Activated B cell treated with CpG ODN at 0.5 μM for 24 hours (primary cell): Measurements from ENCODE around the gene POLR1F. TPM values are rescaled to one million over a fixed set of nuclear protein-coding genes. Genes with fewer than 3 reads are reported as not detected.

ENCODE experiments used
- ATAC-seq: fragments of 200-7000 bp; cut with Tn5 transposase; one replicate; pipeline ENCODE4 v1.10.0; 2021; ENCODE audit warnings: low read depth, mild to moderate bottlenecking, moderate library complexity
- CTCF ChIA-PET: fragments of 350-600 bp; sonication (Branson Sonifier 250); formaldehyde crosslinking; loops from one replicate; lab custom pipeline; 2021; ENCODE audit warnings: antibody characterized with exemption; lab: Charles Lee
- POLR2A ChIA-PET: fragments of 350-600 bp; sonication (Branson Sonifier 250); formaldehyde crosslinking; loops from one replicate; lab custom pipeline; 2021; ENCODE audit warnings: antibody characterized with exemption; lab: Charles Lee
- DNase-seq: peaks from one replicate; pipeline ENCODE4 v3.0.0; 2022
- H3K27ac Mint-ChIP-seq: one replicate; pipeline ENCODE4 v1.8.0; 2020; ENCODE audit warnings: mixed read lengths
- H3K27me3 Mint-ChIP-seq: one replicate; pipeline ENCODE4 v1.8.0; 2021; ENCODE audit warnings: mixed read lengths
- H3K36me3 Mint-ChIP-seq: one replicate; pipeline ENCODE4 v1.8.0; 2021; ENCODE audit warnings: low read depth, mixed read lengths
- H3K4me1 Mint-ChIP-seq: one replicate; pipeline ENCODE4 v1.8.0; 2021; ENCODE audit warnings: mixed read lengths
- H3K4me3 Mint-ChIP-seq: one replicate; pipeline ENCODE4 v1.8.0; 2020; ENCODE audit warnings: mild to moderate bottlenecking, mixed read lengths
- H3K9me3 Mint-ChIP-seq: one replicate; pipeline ENCODE4 v1.8.0; 2020; ENCODE audit warnings: mixed read lengths
- CTCF ChIP-seq: fragments of 200-600 bp; IDR thresholded peaks from one replicate; pipeline ENCODE4 v1.8.0; 2022; ENCODE audit warnings: antibody characterized with exemption, mild to moderate bottlenecking
- intact Hi-C: fragments of 100-400 bp; cut with micrococcal nuclease; formaldehyde crosslinking; loops from one replicate; pipeline ENCODE4 v1.15.1; 2024
- total RNA-seq: library from RNA; stranded (reverse); gene quantifications from 2 replicates; pipeline ENCODE4 v1.2.3, GENCODE V29; 2022

Gene POLR1F
- total RNA-seq, 1 donor from 2014 or later: 20.0 TPM

GRCh38 chr7:19713676-19714075, 4.8 kb upstream of the POLR1F start:
- TF ChIP-seq CTCF: no peak
- DNase-seq (no peak), ATAC-seq (no peak)
- peaks cover 1% of the 10 kb centered on the region for H3K36me3 Mint-ChIP-seq
- H3K27me3 Mint-ChIP-seq: peaks cover 9% of the 10 kb centered on the region
- H3K4me3 Mint-ChIP-seq: no peak overlapping the region
- CTCF ChIA-PET: interaction anchor here (0.6 to 10.7 kb wide), 24 partner anchors 9 to 1361 kb away, joined by 3 to 223 read pairs (median 4); no protein-coding TSS in a partner anchor
- H3K4me1 Mint-ChIP-seq: peaks cover 14% of the 10 kb centered on the region
- no peak overlapping the region for H3K27ac Mint-ChIP-seq
- intact Hi-C loops: loop anchor here (1.0 to 10.0 kb wide), 5 partner anchors 34 to 1541 kb away; no protein-coding TSS in a partner anchor
- POLR2A ChIA-PET: interaction anchor here (1.4 kb wide), 1 partner anchor 885 kb away, joined by 6 read pairs; no protein-coding TSS in a partner anchor
- no peaks in the 10 kb centered on the region for H3K9me3 Mint-ChIP-seq

DNA sequence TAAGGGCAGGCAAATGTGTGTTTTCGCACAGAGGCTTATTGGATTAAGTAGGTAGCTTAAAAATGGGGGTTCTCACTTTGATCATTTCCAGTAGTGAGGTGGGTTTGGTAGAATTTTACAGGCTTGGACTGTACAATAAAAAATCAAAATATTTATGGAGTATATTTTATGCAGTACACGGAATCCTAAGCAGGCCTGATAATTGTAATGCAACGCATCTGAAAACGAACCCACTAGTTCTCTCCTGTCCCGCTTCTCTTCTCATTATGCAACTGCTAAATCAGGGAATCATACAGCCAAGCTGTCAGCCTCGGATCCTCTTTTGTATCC, 377 bp upstream of the POLR1F start:
- H3K4me1 Mint-ChIP-seq: peaks cover 43% of the 10 kb centered on the region
- DNase-seq (no peak), ATAC-seq (no peak)
- ChIA-PET CTCF (interaction anchor here (0.6 to 10.7 kb wide), 14 partner anchors 10 to 940 kb away, joined by 3 to 223 read pairs (median 4); partner anchors contain the start of gene ITGB8), POLR2A (interaction anchor here (0.6 to 1.2 kb wide), 8 partner anchors 9 to 889 kb away, joined by 3 to 4 read pairs (median 3); no protein-coding TSS in a partner anchor)
- H3K9me3 Mint-ChIP-seq: no peaks in the 10 kb centered on the region
- TF ChIP-seq CTCF: peak; percentile 61
- peak overlapping the region; percentile 88 for H3K27ac Mint-ChIP-seq
- intact Hi-C loops: loop anchor here (1.0 to 5.0 kb wide), 13 partner anchors 44 to 1772 kb away; partner anchors contain the start of genes ITGB8 and MACC1
- H3K27me3 Mint-ChIP-seq: peaks cover 4% of the 10 kb centered on the region
- peak overlapping the region; percentile 97 for H3K4me3 Mint-ChIP-seq
- H3K36me3 Mint-ChIP-seq: peaks cover 11% of the 10 kb centered on the region

DNA sequence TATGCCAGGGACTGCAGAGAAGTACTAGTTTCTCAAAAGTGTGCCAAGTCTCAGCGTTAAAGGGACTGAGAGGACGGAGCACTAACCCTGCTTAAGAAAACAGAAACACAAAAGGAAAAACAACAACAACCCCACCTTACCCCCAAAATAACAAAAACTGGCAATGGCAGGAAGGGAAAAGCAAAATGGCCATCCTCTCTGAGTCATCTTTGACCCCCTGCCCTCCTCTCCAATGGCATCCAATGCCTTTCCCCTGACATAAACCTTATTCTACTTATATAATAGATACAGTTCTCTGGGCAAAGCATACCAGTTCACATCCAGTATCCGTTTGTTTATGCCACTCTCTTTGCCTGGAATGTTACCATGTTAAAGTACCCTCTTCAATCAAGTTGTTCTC, 1.6 kb downstream of the POLR1F start:
- CTCF ChIA-PET: interaction anchor here (10.7 kb wide), 1 partner anchor 891 kb away, joined by 223 read pairs; no protein-coding TSS in a partner anchor
- H3K36me3 Mint-ChIP-seq: peaks cover 29% of the 10 kb centered on the region

GRCh38 chr7:19705663-19706062, 3.2 kb downstream of the POLR1F start:
- CTCF ChIA-PET: interaction anchor here (1.7 kb wide), 1 partner anchor 48 kb away, joined by 5 read pairs; no protein-coding TSS in a partner anchor
- Mint-ChIP-seq H3K4me3 (no peak overlapping the region), H3K36me3 (peaks cover 39% of the 10 kb centered on the region), H3K27ac (no peak overlapping the region), H3K9me3 (no peaks in the 10 kb centered on the region), H3K4me1 (peaks cover 43% of the 10 kb centered on the region), H3K27me3 (no peaks in the 10 kb centered on the region)
- ATAC-seq (no peak), DNase-seq (no peak)
- intact Hi-C loops: loop anchor here (5.0 kb wide), 3 partner anchors 512 to 1768 kb away; partner anchors contain the start of gene MACC1
- POLR2A ChIA-PET: no interaction called here
- no peak for TF ChIP-seq CTCF

More for the DNA sequence above, 1.6 kb downstream of the POLR1F start:
- Mint-ChIP-seq H3K4me1 (peaks cover 43% of the 10 kb centered on the region), H3K27ac (no peak overlapping the region), H3K4me3 (peak overlapping the region; percentile 97), H3K27me3 (peaks cover 4% of the 10 kb centered on the region), H3K9me3 (no peaks in the 10 kb centered on the region)
- TF ChIP-seq CTCF: no peak
- intact Hi-C loops: loop anchor here (5.0 kb wide), 3 partner anchors 510 to 1770 kb away; partner anchors contain the start of gene MACC1
- POLR2A ChIA-PET: no interaction called here
- no peak for DNase-seq
- ATAC-seq: no peak

GRCh38 chr7:19701471-19701870, 7.4 kb downstream of the POLR1F start:
- no peak overlapping the region for H3K27ac Mint-ChIP-seq
- H3K27me3 Mint-ChIP-seq: no peaks in the 10 kb centered on the region
- no peaks in the 10 kb centered on the region for H3K9me3 Mint-ChIP-seq
- ChIA-PET CTCF (interaction anchor here (0.7 kb wide), 1 partner anchor 13 kb away, joined by 3 read pairs; no protein-coding TSS in a partner anchor), POLR2A (no interaction called here)
- intact Hi-C loops: no loop called here
- no peak for TF ChIP-seq CTCF
- peaks cover 65% of the 10 kb centered on the region for H3K36me3 Mint-ChIP-seq
- H3K4me3 Mint-ChIP-seq: no peak overlapping the region
- ATAC-seq (no peak), DNase-seq (no peak)
- peaks cover 8% of the 10 kb centered on the region for H3K4me1 Mint-ChIP-seq
